HEK293 (cell line): ENCODE data around the gene WFS1.

Experiments used
- CTCF ChIA-PET: fragments of 350-600 bp; formaldehyde crosslinking; extraction: SDS; loops from one replicate; lab custom pipeline; 2021; ENCODE audit warnings: antibody characterized with exemption; lab: Yijun Ruan, JAX
- POLR2A ChIA-PET: fragments of 300-600 bp; formaldehyde crosslinking; extraction: SDS; loops from one replicate; lab custom pipeline; 2020; ENCODE audit warnings: antibody characterized with exemption, inconsistent platforms; lab: Yijun Ruan, JAX
- H3K27ac ChIP-seq: fragments of 200-500 bp; sonication (Bioruptor generic); 2 replicates; pipeline ENCODE4 v1.5.1; 2014; ENCODE audit warnings: low read depth, low read length, control low read depth, inconsistent platforms; ENCODE audit errors: extremely low read depth
- H3K36me3 ChIP-seq, 2 experiments: fragments of 200-500 bp in 1 of 2; sonication (Bioruptor generic) in 1 of 2; 1 replicate in 1 of 2; 2 replicates in 1 of 2; pipeline ENCODE4 v1.5.1; 2014 to 2017; ENCODE audit warnings: inconsistent platforms in 2 of 2, low read length in 2 of 2; ENCODE audit not compliant: control insufficient read depth in 2 of 2, insufficient read depth in 1 of 2
- H3K4me1 ChIP-seq: fragments of 200-500 bp; sonication (Bioruptor generic); 2 replicates; pipeline ENCODE4 v1.5.1; 2014; ENCODE audit warnings: mild to moderate bottlenecking, low read length, inconsistent platforms; ENCODE audit not compliant: control insufficient read depth, insufficient read depth
- H3K4me3 ChIP-seq: 2 replicates; pipeline ENCODE4 v1.5.1; 2011; ENCODE audit warnings: low read depth, mild to moderate bottlenecking, control low read depth, low read length, moderate library complexity
- H3K9me3 ChIP-seq: fragments of 200-500 bp; sonication (Bioruptor generic); 2 replicates; pipeline ENCODE4 v1.5.1; 2014; ENCODE audit warnings: low read depth, low read length, inconsistent platforms; ENCODE audit not compliant: control insufficient read depth, insufficient read depth
- KLF16 ChIP-seq: fragments of 450-650 bp; formaldehyde crosslinking; IDR thresholded peaks from 2 replicates; pipeline ENCODE4 v1.5.1; 2017; ENCODE audit warnings: missing biosample characterization, missing genetic modification characterization
- PRDM1 ChIP-seq: fragments of 450-650 bp; formaldehyde crosslinking; IDR thresholded peaks from 2 replicates; pipeline ENCODE4; 2016; ENCODE audit warnings: missing biosample characterization, missing genetic modification characterization
- SCRT1 ChIP-seq: fragments of 450-650 bp; formaldehyde crosslinking; IDR thresholded peaks from 2 replicates; pipeline ENCODE4 v1.5.1; 2016; ENCODE audit warnings: missing biosample characterization, missing genetic modification characterization, borderline replicate concordance
- SCRT2 ChIP-seq: fragments of 450-650 bp; formaldehyde crosslinking; IDR thresholded peaks from 2 replicates; pipeline ENCODE4 v1.5.1; 2016; ENCODE audit warnings: missing biosample characterization, missing genetic modification characterization
- ZIC2 ChIP-seq: fragments of 450-650 bp; formaldehyde crosslinking; IDR thresholded peaks from 2 replicates; pipeline ENCODE4 v1.5.1; 2016; ENCODE audit warnings: missing biosample characterization, missing genetic modification characterization
- ZNF132 ChIP-seq: fragments of 450-650 bp; formaldehyde crosslinking; IDR thresholded peaks from 2 replicates; pipeline ENCODE4 v1.5.1; 2017; ENCODE audit warnings: missing biosample characterization, missing genetic modification characterization, borderline replicate concordance
- ZNF292 ChIP-seq: fragments of 450-650 bp; formaldehyde crosslinking; IDR thresholded peaks from 2 replicates; pipeline ENCODE4 v1.5.1; 2016; ENCODE audit warnings: low read depth, missing biosample characterization, missing genetic modification characterization, borderline replicate concordance
- ZNF335 ChIP-seq: fragments of 450-650 bp; formaldehyde crosslinking; conservative IDR thresholded peaks from 2 replicates; pipeline ENCODE4 v1.5.1; 2016; ENCODE audit warnings: missing biosample characterization, missing genetic modification characterization
- ZNF560 ChIP-seq: fragments of 450-650 bp; formaldehyde crosslinking; IDR thresholded peaks from 2 replicates; pipeline ENCODE4 v1.5.1; 2017; ENCODE audit warnings: missing biosample characterization, missing genetic modification characterization, borderline replicate concordance
- ZNF658 ChIP-seq: fragments of 450-650 bp; formaldehyde crosslinking; IDR thresholded peaks from 2 replicates; pipeline ENCODE4; 2016; ENCODE audit warnings: missing biosample characterization, missing genetic modification characterization
- ZNF677 ChIP-seq: fragments of 450-650 bp; IDR thresholded peaks from 2 replicates; pipeline ENCODE4 v1.5.0; 2018; ENCODE audit warnings: missing biosample characterization, mild to moderate bottlenecking, missing genetic modification characterization, moderate library complexity
- ZNF792 ChIP-seq: fragments of 450-650 bp; formaldehyde crosslinking; IDR thresholded peaks from 2 replicates; pipeline ENCODE4 v1.5.1; 2016; ENCODE audit warnings: missing biosample characterization, missing genetic modification characterization
- TF ChIP-seq, protein P1 (sequence below): fragments of 450-650 bp; formaldehyde crosslinking; IDR thresholded peaks from 2 replicates; pipeline ENCODE4 v1.5.1; 2016; ENCODE audit warnings: missing biosample characterization, missing genetic modification characterization
- TF ChIP-seq, protein P2 (sequence below): fragments of 450-650 bp; formaldehyde crosslinking; IDR thresholded peaks from 2 replicates; pipeline ENCODE4 v1.5.1; 2016; ENCODE audit warnings: missing biosample characterization, missing genetic modification characterization
- TF ChIP-seq, protein P3 (sequence below): sonication (generic); formaldehyde crosslinking; IDR thresholded peaks from 2 replicates; pipeline ENCODE4 v1.8.1; 2022; ENCODE audit warnings: mild to moderate bottlenecking, moderate library complexity, missing genetic modification reagents

The WFS1 gene

DNA sequence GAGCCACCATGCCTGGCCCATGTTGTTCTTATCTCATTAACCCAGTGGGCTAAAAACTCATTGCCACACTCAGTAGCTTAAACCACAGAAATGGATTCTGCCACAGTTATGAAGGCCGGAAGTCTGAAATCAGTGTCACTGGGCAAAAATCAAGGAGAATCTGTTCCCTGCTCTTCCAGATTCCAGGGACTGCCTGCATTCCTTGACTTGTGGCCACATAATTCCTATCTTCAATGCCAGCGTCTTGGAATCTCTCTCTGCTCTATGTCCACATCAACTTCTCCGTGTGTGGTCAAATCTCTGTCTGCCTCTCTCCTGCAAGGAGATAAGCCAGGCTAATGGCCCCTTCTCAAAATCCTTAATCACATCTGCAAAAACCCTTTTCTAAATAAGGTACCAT, 4.1 kb upstream of the WFS1 start:
- H3K4me3 ChIP-seq = no peak overlapping the region
- TF ChIP-seq ZNF292 (no peak), ZNF658 (tag by site-specific recombination) (no peak), ZNF132 (tag by site-specific recombination) (no peak), ZNF792 (tag by site-specific recombination) (no peak), ZIC2 (tag by site-specific recombination) (no peak)
- no peaks in the 10 kb centered on the region for H3K9me3 ChIP-seq
- ChIA-PET POLR2A (no interaction called here), CTCF (interaction anchor here (0.6 to 6.6 kb wide), 3 partner anchors 14 to 65 kb away, joined by 3 to 82 read pairs (median 4); no protein-coding TSS in a partner anchor)
- no peak overlapping the region for H3K27ac ChIP-seq
- no peaks in the 10 kb centered on the region for H3K4me1 ChIP-seq
- no peaks in the 10 kb centered on the region for H3K36me3 ChIP-seq

DNA sequence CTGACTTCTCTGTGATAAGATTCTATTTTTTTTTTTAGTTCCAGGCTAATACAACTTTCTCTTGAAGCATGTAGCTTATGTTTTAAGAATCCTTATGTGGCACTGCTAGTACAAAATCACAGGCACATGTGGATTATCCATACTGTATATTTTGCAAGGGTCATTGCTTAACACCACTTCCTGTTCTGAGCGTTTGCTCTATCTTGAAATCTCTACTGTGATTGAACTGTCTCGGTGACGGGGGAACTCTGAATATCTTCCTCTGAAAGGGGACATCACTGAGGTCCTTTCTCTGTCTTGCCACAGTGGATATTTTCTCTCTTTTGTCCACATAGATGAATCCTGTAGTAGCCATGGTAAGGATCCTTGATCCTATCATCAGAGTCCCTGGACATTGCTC, 2.1 kb upstream of the WFS1 start:
- ChIA-PET CTCF (interaction anchor here (0.8 kb wide), 1 partner anchor 17 kb away, joined by 3 read pairs; no protein-coding TSS in a partner anchor), POLR2A (no interaction called here)
- H3K4me1 ChIP-seq = no peaks in the 10 kb centered on the region
- no peaks in the 10 kb centered on the region for H3K36me3 ChIP-seq
- TF ChIP-seq, protein P1, sequence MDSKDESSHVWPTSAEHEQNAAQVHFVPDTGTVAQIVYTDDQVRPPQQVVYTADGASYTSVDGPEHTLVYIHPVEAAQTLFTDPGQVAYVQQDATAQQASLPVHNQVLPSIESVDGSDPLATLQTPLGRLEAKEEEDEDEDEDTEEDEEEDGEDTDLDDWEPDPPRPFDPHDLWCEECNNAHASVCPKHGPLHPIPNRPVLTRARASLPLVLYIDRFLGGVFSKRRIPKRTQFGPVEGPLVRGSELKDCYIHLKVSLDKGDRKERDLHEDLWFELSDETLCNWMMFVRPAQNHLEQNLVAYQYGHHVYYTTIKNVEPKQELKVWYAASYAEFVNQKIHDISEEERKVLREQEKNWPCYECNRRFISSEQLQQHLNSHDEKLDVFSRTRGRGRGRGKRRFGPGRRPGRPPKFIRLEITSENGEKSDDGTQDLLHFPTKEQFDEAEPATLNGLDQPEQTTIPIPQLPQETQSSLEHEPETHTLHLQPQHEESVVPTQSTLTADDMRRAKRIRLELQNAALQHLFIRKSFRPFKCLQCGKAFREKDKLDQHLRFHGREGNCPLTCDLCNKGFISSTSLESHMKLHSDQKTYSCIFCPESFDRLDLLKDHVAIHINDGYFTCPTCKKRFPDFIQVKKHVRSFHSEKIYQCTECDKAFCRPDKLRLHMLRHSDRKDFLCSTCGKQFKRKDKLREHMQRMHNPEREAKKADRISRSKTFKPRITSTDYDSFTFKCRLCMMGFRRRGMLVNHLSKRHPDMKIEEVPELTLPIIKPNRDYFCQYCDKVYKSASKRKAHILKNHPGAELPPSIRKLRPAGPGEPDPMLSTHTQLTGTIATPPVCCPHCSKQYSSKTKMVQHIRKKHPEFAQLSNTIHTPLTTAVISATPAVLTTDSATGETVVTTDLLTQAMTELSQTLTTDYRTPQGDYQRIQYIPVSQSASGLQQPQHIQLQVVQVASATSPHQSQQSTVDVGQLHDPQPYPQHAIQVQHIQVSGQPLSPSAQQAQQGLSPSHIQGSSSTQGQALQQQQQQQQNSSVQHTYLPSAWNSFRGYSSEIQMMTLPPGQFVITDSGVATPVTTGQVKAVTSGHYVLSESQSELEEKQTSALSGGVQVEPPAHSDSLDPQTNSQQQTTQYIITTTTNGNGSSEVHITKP = peak; percentile 42
- TF ChIP-seq PRDM1 (tag by site-specific recombination) = no peak
- H3K9me3 ChIP-seq = no peaks in the 10 kb centered on the region
- H3K4me3 ChIP-seq = no peak overlapping the region
- H3K27ac ChIP-seq = no peak overlapping the region

DNA sequence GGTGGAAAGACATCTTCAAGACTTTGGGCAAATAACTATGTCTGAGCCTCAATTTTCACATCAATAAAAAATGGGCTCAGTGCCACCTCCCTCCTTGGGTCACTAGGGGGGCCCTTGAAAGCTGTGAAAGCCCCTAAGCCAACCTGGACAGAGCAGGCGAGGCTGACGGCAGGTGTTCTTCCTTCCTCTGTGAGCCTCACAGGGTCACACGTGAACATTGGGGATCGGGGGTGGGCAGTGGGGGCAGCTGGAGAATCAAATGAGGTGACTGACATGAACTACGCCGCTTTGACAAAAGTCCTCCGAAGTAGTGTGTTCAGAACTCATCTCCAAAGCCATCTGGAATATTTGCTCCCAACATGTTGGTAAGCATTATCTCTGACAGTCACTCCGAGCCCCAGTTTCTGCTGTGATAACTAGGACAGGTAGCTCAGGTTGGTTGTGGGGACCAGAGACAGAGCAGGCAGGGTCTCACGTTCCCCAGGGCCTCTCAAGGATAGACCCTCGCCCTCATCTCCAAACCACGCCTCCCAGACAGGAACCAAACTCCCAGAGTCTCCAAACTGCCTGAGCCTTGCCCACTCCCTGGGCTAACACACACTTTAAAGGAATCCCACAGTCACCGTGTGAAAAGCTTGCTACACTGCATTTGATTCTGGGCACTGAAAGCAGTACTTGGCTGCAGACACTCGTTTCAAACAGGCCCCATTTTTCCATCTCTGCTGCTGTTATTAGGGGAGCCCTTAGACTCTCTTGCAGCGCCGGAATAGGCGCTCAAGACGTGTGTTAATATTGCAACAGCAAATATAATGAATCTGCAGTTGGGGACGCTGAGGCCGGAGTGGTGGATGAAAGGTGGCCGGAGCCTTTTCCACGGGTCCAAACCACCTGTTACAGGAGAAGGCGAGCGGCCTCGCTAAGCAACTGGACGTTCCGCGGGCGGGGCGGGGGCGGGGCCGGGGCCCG, 717 bp upstream of the WFS1 start:
- Histone ChIP-seq H3K36me3 (no peaks in the 10 kb centered on the region), H3K9me3 (no peaks in the 10 kb centered on the region), H3K27ac (no peak overlapping the region), H3K4me1 (no peaks in the 10 kb centered on the region), H3K4me3 (peak overlapping the region; percentile 14; the same call in 1 of the 2 replicates)
- ChIA-PET CTCF (interaction anchor here (0.6 to 1.5 kb wide), 4 partner anchors 18 to 328 kb away, joined by 3 to 6 read pairs (median 4); no protein-coding TSS in a partner anchor), POLR2A (interaction anchor here (0.6 to 1.2 kb wide), 2 partner anchors 12 to 40 kb away, joined by 3 to 7 read pairs; no protein-coding TSS in a partner anchor)
- TF ChIP-seq, protein P2, sequence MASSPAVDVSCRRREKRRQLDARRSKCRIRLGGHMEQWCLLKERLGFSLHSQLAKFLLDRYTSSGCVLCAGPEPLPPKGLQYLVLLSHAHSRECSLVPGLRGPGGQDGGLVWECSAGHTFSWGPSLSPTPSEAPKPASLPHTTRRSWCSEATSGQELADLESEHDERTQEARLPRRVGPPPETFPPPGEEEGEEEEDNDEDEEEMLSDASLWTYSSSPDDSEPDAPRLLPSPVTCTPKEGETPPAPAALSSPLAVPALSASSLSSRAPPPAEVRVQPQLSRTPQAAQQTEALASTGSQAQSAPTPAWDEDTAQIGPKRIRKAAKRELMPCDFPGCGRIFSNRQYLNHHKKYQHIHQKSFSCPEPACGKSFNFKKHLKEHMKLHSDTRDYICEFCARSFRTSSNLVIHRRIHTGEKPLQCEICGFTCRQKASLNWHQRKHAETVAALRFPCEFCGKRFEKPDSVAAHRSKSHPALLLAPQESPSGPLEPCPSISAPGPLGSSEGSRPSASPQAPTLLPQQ = no peak
- TF ChIP-seq ZNF677 (no peak), ZNF560 (tag by site-specific recombination) (no peak), SCRT1 (peak; percentile 83), KLF16 (tag by site-specific recombination) (no peak), ZNF335 (peak; percentile 47), SCRT2 (peak; percentile 97)
- TF ChIP-seq, protein P3, sequence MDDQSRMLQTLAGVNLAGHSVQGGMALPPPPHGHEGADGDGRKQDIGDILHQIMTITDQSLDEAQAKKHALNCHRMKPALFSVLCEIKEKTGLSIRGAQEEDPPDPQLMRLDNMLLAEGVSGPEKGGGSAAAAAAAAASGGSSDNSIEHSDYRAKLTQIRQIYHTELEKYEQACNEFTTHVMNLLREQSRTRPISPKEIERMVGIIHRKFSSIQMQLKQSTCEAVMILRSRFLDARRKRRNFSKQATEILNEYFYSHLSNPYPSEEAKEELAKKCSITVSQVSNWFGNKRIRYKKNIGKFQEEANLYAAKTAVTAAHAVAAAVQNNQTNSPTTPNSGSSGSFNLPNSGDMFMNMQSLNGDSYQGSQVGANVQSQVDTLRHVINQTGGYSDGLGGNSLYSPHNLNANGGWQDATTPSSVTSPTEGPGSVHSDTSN (CRISPR knock-in tag) = no peak
